K562 (cell line): ENCODE results near the gene NOSIP. TPM values are rescaled to one million over a fixed set of nuclear protein-coding genes. Genes with fewer than 3 reads are reported as not detected.

Experiments used
- ARNT ChIP-seq, 2 experiments: fragments of 450-650 bp; IDR thresholded peaks; 2 replicates each; pipeline ENCODE4 v1.6.1; 2016; ENCODE audit warnings: mild to moderate bottlenecking in 1 of 2
- CREB1 ChIP-seq, 2 experiments: sonication (generic) in 1 of 2; formaldehyde crosslinking in 1 of 2; IDR thresholded peaks; 2 replicates each; pipeline versions ENCODE4 v1.6.1 to v1.8.0; 2012 to 2022; ENCODE audit warnings: inconsistent platforms in 1 of 2, mild to moderate bottlenecking in 1 of 2, missing genetic modification reagents in 1 of 2, moderate library complexity in 1 of 2
- DMBX1 ChIP-seq: fragments of 250-450 bp; sonication (Bioruptor Pico); IDR thresholded peaks from 2 replicates; pipeline ENCODE4 v1.8.0; 2022; ENCODE audit warnings: inconsistent platforms, mild to moderate bottlenecking, moderate library complexity, borderline replicate concordance
- FOXJ2 ChIP-seq: fragments of 200-800 bp; sonication (Bioruptor generic); IDR thresholded peaks from 2 replicates; pipeline ENCODE4 v1.6.1; 2016; ENCODE audit warnings: missing genetic modification characterization, missing compliant biosample characterization
- GTF2E2 ChIP-seq: fragments of 200-800 bp; sonication (Bioruptor generic); IDR thresholded peaks from 2 replicates; pipeline ENCODE4 v1.6.1; 2016; ENCODE audit warnings: missing genetic modification characterization, missing compliant biosample characterization
- HDAC3 ChIP-seq: fragments of 450-650 bp; IDR thresholded peaks from 2 replicates; pipeline ENCODE4 v1.6.1; 2018; ENCODE audit warnings: borderline replicate concordance, mild to moderate bottlenecking, moderate library complexity; ENCODE audit not compliant: partially characterized antibody
- HMG20B ChIP-seq: fragments of 250-450 bp; sonication (Bioruptor Pico); IDR thresholded peaks from 2 replicates; pipeline ENCODE4 v1.5.0; 2021; ENCODE audit warnings: mild to moderate bottlenecking
- IFI16 ChIP-seq: fragments of 250-450 bp; sonication (Bioruptor Pico); IDR thresholded peaks from 2 replicates; pipeline ENCODE4 v2.1.2; 2022; ENCODE audit warnings: mild to moderate bottlenecking, inconsistent platforms
- KDM2B ChIP-seq: fragments of 250-450 bp; sonication (Bioruptor Pico); IDR thresholded peaks from 2 replicates; pipeline ENCODE4 v1.8.0; 2021; ENCODE audit warnings: mild to moderate bottlenecking, moderate library complexity
- KLF10 ChIP-seq: fragments of 250-450 bp; sonication (Bioruptor Pico); IDR thresholded peaks from 2 replicates; pipeline ENCODE4 v1.6.1; 2021; ENCODE audit warnings: matching md5 sums
- NFIX ChIP-seq: fragments of 250-450 bp; sonication (Bioruptor Pico); IDR thresholded peaks from 2 replicates; pipeline ENCODE4 v1.4.0; 2020; ENCODE audit warnings: low read depth, mild to moderate bottlenecking, moderate library complexity
- PRMT5 ChIP-seq: sonication (generic); formaldehyde crosslinking; IDR thresholded peaks from 2 replicates; pipeline ENCODE4 v1.5.0; 2020; ENCODE audit warnings: missing genetic modification reagents
- RNF2 ChIP-seq: sonication (generic); IDR thresholded peaks from 2 replicates; pipeline ENCODE4 v1.6.1; 2016
- TAF1 ChIP-seq: IDR thresholded peaks from 2 replicates; pipeline ENCODE4 v1.6.1; 2011; ENCODE audit warnings: mild to moderate bottlenecking, low read length, moderate library complexity; ENCODE audit not compliant: insufficient read depth, control insufficient read depth, severe bottlenecking; ENCODE audit errors: extremely low read depth
- TBL1XR1 ChIP-seq, 2 experiments: IDR thresholded peaks; 2 replicates each; pipeline ENCODE4 v1.6.1; 2012; ENCODE audit warnings: improper control_type of control experiment in 2 of 2, low read length in 2 of 2, mild to moderate bottlenecking in 1 of 2
- ZNF253 ChIP-seq: fragments of 250-450 bp; sonication (Bioruptor Pico); conservative IDR thresholded peaks from 2 replicates; pipeline ENCODE4 v1.6.1; 2021; ENCODE audit warnings: mild to moderate bottlenecking
- ZNF445 ChIP-seq: fragments of 250-450 bp; sonication (Bioruptor Pico); IDR thresholded peaks from 2 replicates; pipeline ENCODE4 v1.4.0; 2020; ENCODE audit warnings: low read depth, mild to moderate bottlenecking, moderate library complexity
- ZZZ3 ChIP-seq: fragments of 450-650 bp; IDR thresholded peaks from 2 replicates; pipeline ENCODE4 v1.6.1; 2016; ENCODE audit warnings: antibody characterized with exemption, mild to moderate bottlenecking, moderate library complexity
- polyA plus RNA-seq, 8 experiments: library from polyadenylated mRNA; depleted of rRNA in 4 of 8; stranded (reverse) in 5 of 8; unstranded in 3 of 8; fragments of >200 nt; fragmentation: Nextera tagmentation in 2 of 8; fragmentation: Illumina TruSeq in 1 of 8; extraction: Ambion mirVana in 2 of 8; extraction: Trizol in 1 of 8; gene quantifications; 2 replicates each; pipeline versions ENCODE4 v1.2.1 to v1.2.3, GENCODE V29; 2011 to 2014; ENCODE audit warnings: inconsistent platforms in 1 of 8, missing spikeins in 1 of 8
- total RNA-seq, 7 experiments: library from RNA; depleted of rRNA in 6 of 7; stranded (reverse); fragments of >200 nt in 6 of 7; fragmentation: Illumina TruSeq in 2 of 7; extraction: Trizol in 2 of 7; gene quantifications; 2 replicates each; pipeline versions ENCODE4 v1.2.1 to v1.2.3, GENCODE V29; 2011 to 2021; ENCODE audit warnings: low replicate concordance in 1 of 7
- TF ChIP-seq, protein P1 (sequence below), 2 experiments: fragments of 450-650 bp in 1 of 2; sonication (generic) in 1 of 2; formaldehyde crosslinking in 1 of 2; IDR thresholded peaks in 1 of 2; conservative IDR thresholded peaks in 1 of 2; 2 replicates each; pipeline versions ENCODE4 v1.6.1 to v1.8.1; 2016 to 2023; ENCODE audit warnings: mild to moderate bottlenecking in 2 of 2, moderate library complexity in 2 of 2, inconsistent platforms in 1 of 2, missing genetic modification reagents in 1 of 2
- TF ChIP-seq, protein P2 (sequence below): sonication (generic); formaldehyde crosslinking; IDR thresholded peaks from 2 replicates; pipeline ENCODE4 v1.8.0; 2022; ENCODE audit warnings: mild to moderate bottlenecking, missing genetic modification reagents
- TF ChIP-seq, protein P3 (sequence below), 2 experiments: IDR thresholded peaks; 2 replicates each; pipeline ENCODE4 v1.6.1; 2011; ENCODE audit warnings: borderline replicate concordance in 1 of 2, control low read depth in 1 of 2, low read depth in 1 of 2, low read length in 1 of 2, mild to moderate bottlenecking in 1 of 2, mixed read lengths in 1 of 2, moderate library complexity in 1 of 2; ENCODE audit not compliant: insufficient read depth in 1 of 2, insufficient read length in 1 of 2, poor library complexity in 1 of 2, severe bottlenecking in 1 of 2; ENCODE audit errors: extremely low read depth in 1 of 2

The NOSIP gene
- total and polyA plus RNA-seq, 9 of the 15 experiments (the other 6 are each of a cell fraction or from before 2014, with no cell fraction given), result 14.4 to 153 (median 79.9) TPM

DNA sequence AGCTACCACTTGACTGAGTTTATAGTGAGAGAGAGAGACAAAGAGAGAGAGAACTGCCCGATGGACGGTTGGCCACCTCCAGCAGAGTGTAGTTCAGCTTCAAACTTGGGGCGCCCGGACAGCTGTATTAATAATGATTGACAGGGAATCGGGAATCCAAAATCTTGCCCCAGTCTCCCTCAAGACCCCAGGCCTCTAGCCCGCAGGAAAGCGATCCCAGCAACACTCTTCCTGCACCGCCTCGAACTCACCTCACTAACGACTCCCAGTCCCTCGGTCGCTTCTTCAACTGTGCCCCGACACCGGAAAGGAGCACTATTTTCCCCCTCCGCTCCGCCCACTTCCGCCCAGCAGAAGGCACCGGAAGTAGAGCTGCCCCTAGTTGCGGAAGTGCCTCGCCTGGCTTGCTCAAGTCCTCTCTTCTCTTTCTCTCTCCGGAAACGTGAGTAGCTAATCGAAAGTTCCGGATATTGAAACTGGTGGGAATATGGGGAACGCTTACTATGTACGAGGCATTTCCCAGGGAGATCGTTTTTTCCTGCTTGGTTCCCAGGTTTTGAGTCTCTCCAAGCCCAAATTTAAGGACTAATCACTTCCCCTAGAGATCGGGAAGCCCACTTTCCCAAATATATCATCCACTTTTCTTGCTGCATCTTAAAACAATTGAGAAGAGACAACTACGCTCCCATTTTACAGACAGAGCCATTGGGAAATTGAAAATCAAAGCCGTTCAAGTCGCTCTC is at the start of gene NOSIP (continued):
- TF ChIP-seq NFIX (no peak), DMBX1 (CRISPR knock-in tag) (peak; percentile 23; the same call in 1 of the 2 replicates), GTF2E2 (tag) (no peak), TAF1 (peak; percentile 97), KDM2B (CRISPR knock-in tag) (0 out of 2 replicates have a peak, but pooled peaks have one; percentile 28), HDAC3 (no peak), HMG20B (no peak), ZNF253 (no peak), RNF2 (no peak), FOXJ2 (tag) (no peak), ZNF445 (CRISPR knock-in tag) (no peak), IFI16 (no peak), PRMT5 (CRISPR knock-in tag) (no peak), ARNT (IDR thresholded peaks at IDR 0.05) (peak; percentile 90), CREB1 (IDR thresholded peaks at IDR 0.05) (no peak; the same call in 1 of the 2 replicates), CREB1 (CRISPR knock-in tag; IDR thresholded peaks at IDR 0.05) (peak; percentile 78), KLF10 (no peak), TBL1XR1 (IDR thresholded peaks at IDR 0.05; ENCODE audit: low read length in 2 of 2) (peak; percentile 70 to 82; a peak in 3 of 4 replicates), ZZZ3 (0 out of 2 replicates have a peak, but pooled peaks have one; percentile 50)
- TF ChIP-seq, protein P1, sequence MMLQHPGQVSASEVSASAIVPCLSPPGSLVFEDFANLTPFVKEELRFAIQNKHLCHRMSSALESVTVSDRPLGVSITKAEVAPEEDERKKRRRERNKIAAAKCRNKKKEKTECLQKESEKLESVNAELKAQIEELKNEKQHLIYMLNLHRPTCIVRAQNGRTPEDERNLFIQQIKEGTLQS (IDR thresholded peaks at IDR 0.05), result no peak; the same call in 1 of the 2 replicates
- TF ChIP-seq, protein P1 (CRISPR knock-in tag; conservative IDR thresholded peaks at IDR 0.05), result no peak; the same call in 1 of the 2 replicates
- TF ChIP-seq, protein P2, sequence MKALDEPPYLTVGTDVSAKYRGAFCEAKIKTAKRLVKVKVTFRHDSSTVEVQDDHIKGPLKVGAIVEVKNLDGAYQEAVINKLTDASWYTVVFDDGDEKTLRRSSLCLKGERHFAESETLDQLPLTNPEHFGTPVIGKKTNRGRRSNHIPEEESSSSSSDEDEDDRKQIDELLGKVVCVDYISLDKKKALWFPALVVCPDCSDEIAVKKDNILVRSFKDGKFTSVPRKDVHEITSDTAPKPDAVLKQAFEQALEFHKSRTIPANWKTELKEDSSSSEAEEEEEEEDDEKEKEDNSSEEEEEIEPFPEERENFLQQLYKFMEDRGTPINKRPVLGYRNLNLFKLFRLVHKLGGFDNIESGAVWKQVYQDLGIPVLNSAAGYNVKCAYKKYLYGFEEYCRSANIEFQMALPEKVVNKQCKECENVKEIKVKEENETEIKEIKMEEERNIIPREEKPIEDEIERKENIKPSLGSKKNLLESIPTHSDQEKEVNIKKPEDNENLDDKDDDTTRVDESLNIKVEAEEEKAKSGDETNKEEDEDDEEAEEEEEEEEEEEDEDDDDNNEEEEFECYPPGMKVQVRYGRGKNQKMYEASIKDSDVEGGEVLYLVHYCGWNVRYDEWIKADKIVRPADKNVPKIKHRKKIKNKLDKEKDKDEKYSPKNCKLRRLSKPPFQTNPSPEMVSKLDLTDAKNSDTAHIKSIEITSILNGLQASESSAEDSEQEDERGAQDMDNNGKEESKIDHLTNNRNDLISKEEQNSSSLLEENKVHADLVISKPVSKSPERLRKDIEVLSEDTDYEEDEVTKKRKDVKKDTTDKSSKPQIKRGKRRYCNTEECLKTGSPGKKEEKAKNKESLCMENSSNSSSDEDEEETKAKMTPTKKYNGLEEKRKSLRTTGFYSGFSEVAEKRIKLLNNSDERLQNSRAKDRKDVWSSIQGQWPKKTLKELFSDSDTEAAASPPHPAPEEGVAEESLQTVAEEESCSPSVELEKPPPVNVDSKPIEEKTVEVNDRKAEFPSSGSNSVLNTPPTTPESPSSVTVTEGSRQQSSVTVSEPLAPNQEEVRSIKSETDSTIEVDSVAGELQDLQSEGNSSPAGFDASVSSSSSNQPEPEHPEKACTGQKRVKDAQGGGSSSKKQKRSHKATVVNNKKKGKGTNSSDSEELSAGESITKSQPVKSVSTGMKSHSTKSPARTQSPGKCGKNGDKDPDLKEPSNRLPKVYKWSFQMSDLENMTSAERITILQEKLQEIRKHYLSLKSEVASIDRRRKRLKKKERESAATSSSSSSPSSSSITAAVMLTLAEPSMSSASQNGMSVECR (CRISPR knock-in tag), result peak; percentile 79
- TF ChIP-seq, protein P3, sequence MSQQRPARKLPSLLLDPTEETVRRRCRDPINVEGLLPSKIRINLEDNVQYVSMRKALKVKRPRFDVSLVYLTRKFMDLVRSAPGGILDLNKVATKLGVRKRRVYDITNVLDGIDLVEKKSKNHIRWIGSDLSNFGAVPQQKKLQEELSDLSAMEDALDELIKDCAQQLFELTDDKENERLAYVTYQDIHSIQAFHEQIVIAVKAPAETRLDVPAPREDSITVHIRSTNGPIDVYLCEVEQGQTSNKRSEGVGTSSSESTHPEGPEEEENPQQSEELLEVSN (IDR thresholded peaks at IDR 0.05; ENCODE audit: borderline replicate concordance in 1 of 2, extremely low read depth in 1 of 2, insufficient read depth in 1 of 2, insufficient read length in 1 of 2, low read depth in 1 of 2, low read length in 1 of 2, poor library complexity in 1 of 2, severe bottlenecking in 1 of 2), result peak; percentile 39 to 60
